ENCODE data around the gene ABCC8.

GRCh38 chr11:17421781-17422180 is 54.9 kb downstream of the ABCC8 start:
- no peak for TF ChIP-seq FOS (IDR thresholded peaks at IDR 0.05; ENCODE audit: borderline replicate concordance, insufficient read depth, low read length)
- no peak for TF ChIP-seq CTCF (IDR thresholded peaks at IDR 0.05; ENCODE audit: extremely low read depth in 1 of 2, insufficient read depth in 1 of 2, low read depth in 1 of 2, low read length in 2 of 2)
- no peak for TF ChIP-seq EZH2 (IDR thresholded peaks at IDR 0.05; ENCODE audit: borderline replicate concordance, low read depth, low read length, severe bottlenecking)
- no peak for TF ChIP-seq POLR2A (IDR thresholded peaks at IDR 0.05; ENCODE audit: low read depth, low read length)
- no peak for TF ChIP-seq JUN (IDR thresholded peaks at IDR 0.05; ENCODE audit: borderline replicate concordance, insufficient read depth, insufficient read length, low read depth)
- no peak for TF ChIP-seq POLR2AphosphoS5 (IDR thresholded peaks at IDR 0.05; ENCODE audit: insufficient read depth, low read depth, low read length)
- TF ChIP-seq GATA2 (IDR thresholded peaks at IDR 0.05; ENCODE audit: insufficient read depth, insufficient read length, low read depth, low read length), result no peak
- no peak for TF ChIP-seq MYC (IDR thresholded peaks at IDR 0.05; ENCODE audit: low read depth, low read length)
- TF ChIP-seq MAX (IDR thresholded peaks at IDR 0.05; ENCODE audit: insufficient read depth, insufficient read length), result no peak

Data from endothelial cell of umbilical vein (primary cell).